Sigmoid colon (tissue), 7 donors: ENCODE data around the gene FOXO4. TPM values are rescaled to one million over a fixed set of nuclear protein-coding genes. Genes with fewer than 3 reads are reported as not detected.
"Not testable (repeated sequence)": the region's sequence is repeated elsewhere in the genome, so short reads cannot be mapped to it uniquely, and the experiment has no call there.

Source experiments
- DNase-seq: peaks from one replicate; pipeline ENCODE4 v3.0.0-alpha.2; 2019
- H3K27ac ChIP-seq, 4 donors: fragments of 200-600 bp; sonication (generic); one replicate each; pipeline ENCODE4 v1.5.1; 2016 to 2019; ENCODE audit warnings: mild to moderate bottlenecking in 1 of 4
- H3K27me3 ChIP-seq, 3 donors: fragments of 200-600 bp; sonication (generic); one replicate each; pipeline ENCODE4 v1.5.1; 2019; ENCODE audit warnings: mild to moderate bottlenecking in 1 of 3
- H3K36me3 ChIP-seq, 4 donors: fragments of 200-600 bp; sonication (generic); one replicate each; pipeline ENCODE4 v1.5.1; 2016 to 2019
- H3K4me1 ChIP-seq, 4 donors: fragments of 200-600 bp; sonication (generic); one replicate each; pipeline ENCODE4 v1.5.1; 2017 to 2019
- H3K4me3 ChIP-seq, 4 donors: fragments of 200-600 bp; sonication (generic); one replicate each; pipeline ENCODE4 v1.5.1; 2017 to 2019; ENCODE audit warnings: mild to moderate bottlenecking in 2 of 4, moderate library complexity in 1 of 4
- H3K9me3 ChIP-seq, 4 donors: fragments of 200-600 bp in 3 of 4; sonication (generic) in 3 of 4; one replicate each; pipeline versions ENCODE4 v1.5.1 to v1.6.1; 2013 to 2019
- EP300 ChIP-seq, 4 donors: sonication (generic); formaldehyde crosslinking; IDR thresholded peaks; one replicate each; pipeline ENCODE4 v1.6.1; 2017; ENCODE audit warnings: antibody characterized with exemption in 4 of 4
- POLR2A ChIP-seq, 2 donors: fragments of 450-650 bp; IDR thresholded peaks; one replicate each; pipeline ENCODE4 v1.6.1; 2016; ENCODE audit warnings: antibody characterized with exemption in 2 of 2, mild to moderate bottlenecking in 2 of 2, moderate library complexity in 2 of 2
- POLR2AphosphoS5 ChIP-seq, 4 donors: sonication (generic); formaldehyde crosslinking; IDR thresholded peaks; one replicate each; pipeline ENCODE4 v1.6.1; 2017; ENCODE audit warnings: antibody characterized with exemption in 4 of 4
- WGBS, 2 donors: extraction: QIAGEN DNeasy Blood & Tissue Kit; methylation state at CpG; one replicate each; pipeline ENCODE4 v1.1.7; 2013; 5-methylcytosine and 5-hydroxymethylcytosine counted together
- intact Hi-C: fragments of 100-400 bp; cut with DNase I; formaldehyde crosslinking; loops from one replicate; pipeline ENCODE4 v1.15.1; 2023
- polyA plus RNA-seq, 3 donors: library from polyadenylated mRNA; stranded (reverse); fragments of 200-250 nt; gene quantifications; one replicate each; pipeline ENCODE4 v1.2.3, GENCODE V29; 2013
- total RNA-seq, 4 donors: library from RNA; depleted of rRNA; stranded (reverse); fragments of >200 nt; gene quantifications; one replicate each; pipeline ENCODE4 v1.1.0, GENCODE V29; 2016
- TF ChIP-seq, protein P1 (sequence below), 4 experiments: fragments of 450-650 bp in 3 of 4; fragments of 200-600 bp in 1 of 4; IDR thresholded peaks; one replicate each; pipeline ENCODE4 v1.5.1; 2016 to 2019; ENCODE audit warnings: antibody characterized with exemption in 4 of 4, mild to moderate bottlenecking in 3 of 4, moderate library complexity in 2 of 4
- donor health status: healthy with polysubstance abuse.
- donor health status: Bipolar disorder and iron deficiency.
- donor health status: healthy.

FOXO4 gene, protein sequence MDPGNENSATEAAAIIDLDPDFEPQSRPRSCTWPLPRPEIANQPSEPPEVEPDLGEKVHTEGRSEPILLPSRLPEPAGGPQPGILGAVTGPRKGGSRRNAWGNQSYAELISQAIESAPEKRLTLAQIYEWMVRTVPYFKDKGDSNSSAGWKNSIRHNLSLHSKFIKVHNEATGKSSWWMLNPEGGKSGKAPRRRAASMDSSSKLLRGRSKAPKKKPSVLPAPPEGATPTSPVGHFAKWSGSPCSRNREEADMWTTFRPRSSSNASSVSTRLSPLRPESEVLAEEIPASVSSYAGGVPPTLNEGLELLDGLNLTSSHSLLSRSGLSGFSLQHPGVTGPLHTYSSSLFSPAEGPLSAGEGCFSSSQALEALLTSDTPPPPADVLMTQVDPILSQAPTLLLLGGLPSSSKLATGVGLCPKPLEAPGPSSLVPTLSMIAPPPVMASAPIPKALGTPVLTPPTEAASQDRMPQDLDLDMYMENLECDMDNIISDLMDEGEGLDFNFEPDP
- 10 to 100 TPM; 22.1 to 34.6 (median 26.2) TPM for total RNA-seq
- polyA plus RNA-seq = 10 to 100 TPM; 14.7 to 27.3 (median 19.2) TPM

DNA sequence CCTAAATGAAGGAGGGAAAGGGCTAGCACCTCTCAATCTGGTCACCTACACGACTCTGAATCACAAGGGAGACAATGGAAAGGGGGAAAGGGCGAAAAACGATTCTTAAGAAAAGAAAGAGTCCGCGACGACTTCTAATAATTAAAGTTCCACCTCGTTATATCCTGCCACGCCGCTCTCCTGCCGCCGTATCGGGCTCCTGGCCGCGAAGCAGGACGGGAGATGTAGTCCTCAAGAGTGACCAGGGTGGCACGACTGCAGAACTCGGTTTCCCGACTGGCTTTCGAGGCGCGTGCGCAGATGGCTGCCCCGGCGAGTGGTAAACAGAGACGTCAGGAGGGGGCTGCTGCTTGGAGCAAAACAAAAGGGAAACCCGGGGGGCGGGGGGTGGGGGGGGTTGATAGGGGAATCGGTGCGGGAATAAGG lies at the start of gene FOXO4:
TSS of gene FOXO4 (plus strand) at position 297 of the 426 bp plus-strand sequence. CDS start 678 bp downstream, outside the sequence.
- H3K36me3 ChIP-seq = no peaks in the 10 kb centered on the region

DNA sequence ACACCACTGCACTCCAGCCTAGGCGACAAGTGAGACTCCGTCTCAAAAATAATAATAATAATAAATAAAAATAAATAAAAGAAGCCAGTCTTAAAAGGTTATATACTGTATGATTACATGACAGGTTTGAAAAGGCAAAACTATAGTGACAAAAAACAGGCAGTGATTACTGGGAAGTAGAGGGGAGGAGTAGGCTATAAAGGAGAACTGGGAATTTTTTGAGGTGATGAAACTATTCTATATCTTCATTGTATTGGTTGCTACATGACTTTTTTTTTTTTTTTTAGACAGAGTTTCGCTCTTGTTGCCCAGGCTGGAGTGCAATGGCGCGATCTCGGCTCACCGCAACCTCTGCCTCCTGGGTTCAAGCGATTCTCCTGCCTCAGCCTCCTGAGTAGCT lies 47.8 kb upstream of the FOXO4 start:
- WGBS, 2 donors = 93 to 94% methylated on average over 3 of the region's 8 CpGs

More for the DNA sequence above, at the start of gene FOXO4:
- Histone ChIP-seq H3K9me3 (no peaks in the 10 kb centered on the region), H3K4me1 (peaks cover 0 to 22% (median 10%) of the 10 kb centered on the region in 4 donors), H3K4me3 (peak within 1 kb of the TSS; percentile 43 to 62 (median 57)), H3K27me3 (no peaks in the 10 kb centered on the region), H3K27ac (peak within 1 kb of the TSS; percentile 74 to 78 (median 75))
- DNase-seq = peak; percentile 95
- intact Hi-C loops = no loop called here
- WGBS, 2 donors = 1% methylated on average over 29 of the region's 29 CpGs
- TF ChIP-seq, protein P1, sequence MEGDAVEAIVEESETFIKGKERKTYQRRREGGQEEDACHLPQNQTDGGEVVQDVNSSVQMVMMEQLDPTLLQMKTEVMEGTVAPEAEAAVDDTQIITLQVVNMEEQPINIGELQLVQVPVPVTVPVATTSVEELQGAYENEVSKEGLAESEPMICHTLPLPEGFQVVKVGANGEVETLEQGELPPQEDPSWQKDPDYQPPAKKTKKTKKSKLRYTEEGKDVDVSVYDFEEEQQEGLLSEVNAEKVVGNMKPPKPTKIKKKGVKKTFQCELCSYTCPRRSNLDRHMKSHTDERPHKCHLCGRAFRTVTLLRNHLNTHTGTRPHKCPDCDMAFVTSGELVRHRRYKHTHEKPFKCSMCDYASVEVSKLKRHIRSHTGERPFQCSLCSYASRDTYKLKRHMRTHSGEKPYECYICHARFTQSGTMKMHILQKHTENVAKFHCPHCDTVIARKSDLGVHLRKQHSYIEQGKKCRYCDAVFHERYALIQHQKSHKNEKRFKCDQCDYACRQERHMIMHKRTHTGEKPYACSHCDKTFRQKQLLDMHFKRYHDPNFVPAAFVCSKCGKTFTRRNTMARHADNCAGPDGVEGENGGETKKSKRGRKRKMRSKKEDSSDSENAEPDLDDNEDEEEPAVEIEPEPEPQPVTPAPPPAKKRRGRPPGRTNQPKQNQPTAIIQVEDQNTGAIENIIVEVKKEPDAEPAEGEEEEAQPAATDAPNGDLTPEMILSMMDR (IDR thresholded peaks at IDR 0.05) = no peak
- no peak for TF ChIP-seq POLR2A (IDR thresholded peaks at IDR 0.05)
- peak in 3 of 4 donors; percentile 57 to 70 (median 60) for TF ChIP-seq POLR2AphosphoS5 (IDR thresholded peaks at IDR 0.05)

DNA sequence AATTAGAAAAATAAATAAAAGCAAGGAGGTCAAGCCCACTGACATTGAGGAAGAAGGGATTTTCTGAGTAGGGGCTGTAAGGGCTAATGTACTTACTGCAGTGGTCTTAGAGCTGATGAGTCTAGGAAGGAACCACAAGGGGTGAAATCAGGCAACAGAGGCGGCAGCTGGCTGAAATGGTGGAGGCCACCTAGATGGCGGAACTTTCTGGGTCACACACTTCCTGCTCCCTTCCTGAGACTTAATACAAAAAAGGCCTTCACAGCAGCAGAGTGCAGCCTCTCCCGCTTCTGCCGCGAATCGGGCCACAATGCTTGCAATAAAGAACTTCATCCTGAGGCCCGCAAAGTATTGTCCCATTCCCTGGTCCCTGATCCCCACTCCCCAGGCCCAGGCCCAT lies 42.9 kb upstream of the FOXO4 start:
- TF ChIP-seq POLR2AphosphoS5 (IDR thresholded peaks at IDR 0.05) (no peak), POLR2A (IDR thresholded peaks at IDR 0.05) (no peak), EP300 (IDR thresholded peaks at IDR 0.05) (no peak)
- TF ChIP-seq, protein P1 (IDR thresholded peaks at IDR 0.05) = no peak
- no peaks in the 10 kb centered on the region for H3K27me3 ChIP-seq
- intact Hi-C loops = no loop called here
- H3K4me3 ChIP-seq = no peak overlapping the region
- H3K36me3 ChIP-seq = peaks cover 0 to 7% (median 0%) of the 10 kb centered on the region in 4 donors
- H3K4me1 ChIP-seq = no peaks in the 10 kb centered on the region
- no peaks in the 10 kb centered on the region for H3K9me3 ChIP-seq
- DNase-seq = no peak
- WGBS, 2 donors = 36 to 88% methylated on average over 7 of the region's 7 CpGs
- no peak overlapping the region for H3K27ac ChIP-seq

More for the DNA sequence above, 47.8 kb upstream of the FOXO4 start:
- H3K4me1 ChIP-seq, intact Hi-C loops, DNase-seq, H3K36me3 ChIP-seq, H3K9me3 ChIP-seq, H3K27me3 ChIP-seq, H3K27ac ChIP-seq, H3K4me3 ChIP-seq: not testable (repeated sequence)

- Histone ChIP-seq H3K4me1 (no peaks in the 10 kb centered on the region), H3K36me3 (peaks cover 0 to 10% (median 0%) of the 10 kb centered on the region in 4 donors), H3K9me3 (no peaks in the 10 kb centered on the region), H3K4me3 (no peak overlapping the region), H3K27me3 (no peaks in the 10 kb centered on the region), H3K27ac (no peak overlapping the region)
- WGBS, 2 donors = 41 to 85% methylated on average over 18 of the region's 18 CpGs
- no peak for DNase-seq
- intact Hi-C loops = no loop called here
- TF ChIP-seq EP300 (IDR thresholded peaks at IDR 0.05) = no peak
Measured at GRCh38 chrX:71053217-71053621, 42.4 kb upstream of the FOXO4 start.

DNA sequence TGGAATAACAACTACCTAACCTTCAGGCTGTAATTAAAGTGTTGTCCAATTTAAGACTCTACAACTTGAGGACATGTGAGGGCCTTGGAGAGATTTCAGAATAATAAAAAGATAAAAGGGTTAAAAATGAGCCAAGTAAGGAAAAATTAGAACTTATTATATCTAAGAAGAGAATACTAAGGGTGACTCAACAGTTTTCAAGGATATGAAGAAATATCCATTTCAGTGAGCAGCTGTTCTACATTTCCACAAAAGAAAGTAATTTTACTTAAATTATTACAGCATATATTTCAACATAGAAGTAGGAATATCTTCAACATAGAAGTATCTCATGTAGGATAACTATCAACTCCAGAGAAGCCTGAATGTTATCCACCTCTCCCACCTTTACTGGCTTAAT lies 38.8 kb upstream of the FOXO4 start:
- no peak overlapping the region for H3K27ac ChIP-seq
- TF ChIP-seq, protein P1 (IDR thresholded peaks at IDR 0.05) = no peak
- no peak for TF ChIP-seq POLR2AphosphoS5 (IDR thresholded peaks at IDR 0.05)
- no peaks in the 10 kb centered on the region for H3K4me1 ChIP-seq
- no peak for DNase-seq
- no peaks in the 10 kb centered on the region for H3K9me3 ChIP-seq
- H3K27me3 ChIP-seq = no peaks in the 10 kb centered on the region
- intact Hi-C loops = no loop called here
- H3K4me3 ChIP-seq = no peak overlapping the region
- H3K36me3 ChIP-seq = peaks cover 0 to 45% (median 10%) of the 10 kb centered on the region in 4 donors
